GM21515 (cell line): ENCODE data around the gene BET1L.
"Not testable (repeated sequence)": the region's sequence is repeated elsewhere in the genome, so short reads cannot be mapped to it uniquely, and the experiment has no call there.

Experiments
- ATAC-seq: cut with Tn5 transposase; IDR thresholded peaks from one replicate; pipeline ENCODE4 v1.9.1; 2021; ENCODE audit not compliant: unreplicated experiment

BET1L gene

GRCh38 chr11:230431-230830 lies 23.2 kb upstream of the BET1L start:
- no peak for ATAC-seq

GRCh38 chr11:227824-228379 lies 20.7 kb upstream of the BET1L start:
- no peak for ATAC-seq

GRCh38 chr11:225734-226453 lies 18.7 kb upstream of the BET1L start:
- no peak for ATAC-seq

- ATAC-seq: no peak
Observed at GRCh38 chr11:224424-224823, 17.2 kb upstream of the BET1L start.

- ATAC-seq: no peak
Observed at GRCh38 chr11:223884-224283, 16.7 kb upstream of the BET1L start.

- ATAC-seq: no peak
Observed at GRCh38 chr11:223026-223789, 16.0 kb upstream of the BET1L start.

GRCh38 chr11:221998-222789 lies 15.0 kb upstream of the BET1L start:
- no peak for ATAC-seq

GRCh38 chr11:221539-221938 lies 14.3 kb upstream of the BET1L start:
- ATAC-seq: no peak

- ATAC-seq: not testable (repeated sequence)
Observed at GRCh38 chr11:220641-221215, 13.5 kb upstream of the BET1L start.

GRCh38 chr11:218815-219593 lies 11.8 kb upstream of the BET1L start:
- ATAC-seq: no peak

- ATAC-seq: no peak
Observed at GRCh38 chr11:217704-218103, 10.5 kb upstream of the BET1L start.

GRCh38 chr11:216081-216974 lies 9.1 kb upstream of the BET1L start:
- ATAC-seq: no peak

GRCh38 chr11:215581-216037 lies 8.4 kb upstream of the BET1L start:
- no peak for ATAC-seq

GRCh38 chr11:214083-214482 lies 6.9 kb upstream of the BET1L start:
- no peak for ATAC-seq

- ATAC-seq: no peak
Observed at GRCh38 chr11:213111-213510, 5.9 kb upstream of the BET1L start.

GRCh38 chr11:212150-213100 lies 5.2 kb upstream of the BET1L start:
- no peak for ATAC-seq

GRCh38 chr11:211741-212140 lies 4.5 kb upstream of the BET1L start:
- no peak for ATAC-seq

GRCh38 chr11:211295-211694 lies 4.1 kb upstream of the BET1L start:
- no peak for ATAC-seq
